VCaP (cell line): Measurements from ENCODE around the gene TMEM198.

Experiments used
- H3K27ac ChIP-seq: fragments of 450-650 bp; 2 replicates; pipeline ENCODE4 v1.5.1; 2017
- TF ChIP-seq, protein P1 (sequence below): fragments of 450-650 bp; conservative IDR thresholded peaks from 2 replicates; pipeline ENCODE4 v1.5.1; 2017; ENCODE audit warnings: mild to moderate bottlenecking, moderate library complexity

The TMEM198 gene

DNA sequence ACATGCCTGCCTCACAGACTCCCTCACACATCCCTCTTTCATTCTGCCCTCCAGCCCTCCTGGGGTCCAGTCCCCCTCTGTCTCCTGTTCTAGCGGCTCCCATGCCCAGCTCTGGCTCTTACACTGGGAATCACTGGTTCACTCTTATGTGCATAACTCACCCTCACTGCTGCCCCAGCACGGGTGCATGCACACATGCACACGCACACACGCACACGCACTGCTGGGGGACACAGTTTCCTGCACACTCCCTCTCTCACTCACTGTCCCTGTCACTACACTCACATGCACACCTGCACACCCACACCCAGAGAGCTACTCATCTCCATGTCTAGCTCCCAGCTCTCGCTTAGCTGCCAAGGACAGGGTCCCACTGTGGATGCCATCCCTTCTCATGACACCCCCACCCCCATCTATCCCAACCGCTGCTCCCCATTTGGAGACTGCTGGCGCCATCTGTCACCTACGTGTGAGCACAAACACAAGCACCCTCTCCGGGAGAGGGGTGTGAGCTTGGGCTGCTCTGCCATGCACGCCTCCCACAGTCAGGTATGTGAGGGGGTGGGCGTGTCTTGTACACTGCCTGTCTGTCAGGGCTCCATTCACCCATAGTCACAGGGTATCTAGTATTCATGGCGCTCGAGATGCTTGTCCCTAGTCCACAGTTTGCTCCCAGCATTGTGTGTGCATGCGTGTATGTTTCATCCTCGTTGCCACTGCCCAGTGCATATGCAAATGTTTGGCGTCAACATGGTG is 27.8 kb upstream of the TMEM198 start:
- H3K27ac ChIP-seq: no peak overlapping the region
- TF ChIP-seq, protein P1, sequence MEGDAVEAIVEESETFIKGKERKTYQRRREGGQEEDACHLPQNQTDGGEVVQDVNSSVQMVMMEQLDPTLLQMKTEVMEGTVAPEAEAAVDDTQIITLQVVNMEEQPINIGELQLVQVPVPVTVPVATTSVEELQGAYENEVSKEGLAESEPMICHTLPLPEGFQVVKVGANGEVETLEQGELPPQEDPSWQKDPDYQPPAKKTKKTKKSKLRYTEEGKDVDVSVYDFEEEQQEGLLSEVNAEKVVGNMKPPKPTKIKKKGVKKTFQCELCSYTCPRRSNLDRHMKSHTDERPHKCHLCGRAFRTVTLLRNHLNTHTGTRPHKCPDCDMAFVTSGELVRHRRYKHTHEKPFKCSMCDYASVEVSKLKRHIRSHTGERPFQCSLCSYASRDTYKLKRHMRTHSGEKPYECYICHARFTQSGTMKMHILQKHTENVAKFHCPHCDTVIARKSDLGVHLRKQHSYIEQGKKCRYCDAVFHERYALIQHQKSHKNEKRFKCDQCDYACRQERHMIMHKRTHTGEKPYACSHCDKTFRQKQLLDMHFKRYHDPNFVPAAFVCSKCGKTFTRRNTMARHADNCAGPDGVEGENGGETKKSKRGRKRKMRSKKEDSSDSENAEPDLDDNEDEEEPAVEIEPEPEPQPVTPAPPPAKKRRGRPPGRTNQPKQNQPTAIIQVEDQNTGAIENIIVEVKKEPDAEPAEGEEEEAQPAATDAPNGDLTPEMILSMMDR: no peak

DNA sequence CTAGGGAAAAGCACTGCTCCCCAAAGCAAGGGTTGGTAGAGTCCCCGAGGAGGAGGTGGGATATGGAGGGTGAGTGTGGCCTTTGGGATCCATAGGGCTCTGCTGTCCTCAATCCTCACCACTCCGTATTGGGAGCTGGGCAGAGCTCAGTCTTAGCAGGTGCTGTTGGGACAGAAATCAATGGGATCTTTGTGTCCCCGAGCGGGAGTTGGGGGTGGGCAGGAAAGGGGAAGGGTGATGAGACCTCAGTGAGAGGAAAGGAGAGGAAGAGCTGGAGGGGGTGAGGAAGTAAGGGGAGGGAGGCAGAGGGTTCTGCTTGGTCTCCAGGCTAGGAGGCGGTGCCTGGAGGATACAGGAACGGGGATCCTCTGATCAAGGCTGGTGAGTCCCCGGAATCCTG is 26.9 kb upstream of the TMEM198 start:
- H3K27ac ChIP-seq: no peak overlapping the region

DNA sequence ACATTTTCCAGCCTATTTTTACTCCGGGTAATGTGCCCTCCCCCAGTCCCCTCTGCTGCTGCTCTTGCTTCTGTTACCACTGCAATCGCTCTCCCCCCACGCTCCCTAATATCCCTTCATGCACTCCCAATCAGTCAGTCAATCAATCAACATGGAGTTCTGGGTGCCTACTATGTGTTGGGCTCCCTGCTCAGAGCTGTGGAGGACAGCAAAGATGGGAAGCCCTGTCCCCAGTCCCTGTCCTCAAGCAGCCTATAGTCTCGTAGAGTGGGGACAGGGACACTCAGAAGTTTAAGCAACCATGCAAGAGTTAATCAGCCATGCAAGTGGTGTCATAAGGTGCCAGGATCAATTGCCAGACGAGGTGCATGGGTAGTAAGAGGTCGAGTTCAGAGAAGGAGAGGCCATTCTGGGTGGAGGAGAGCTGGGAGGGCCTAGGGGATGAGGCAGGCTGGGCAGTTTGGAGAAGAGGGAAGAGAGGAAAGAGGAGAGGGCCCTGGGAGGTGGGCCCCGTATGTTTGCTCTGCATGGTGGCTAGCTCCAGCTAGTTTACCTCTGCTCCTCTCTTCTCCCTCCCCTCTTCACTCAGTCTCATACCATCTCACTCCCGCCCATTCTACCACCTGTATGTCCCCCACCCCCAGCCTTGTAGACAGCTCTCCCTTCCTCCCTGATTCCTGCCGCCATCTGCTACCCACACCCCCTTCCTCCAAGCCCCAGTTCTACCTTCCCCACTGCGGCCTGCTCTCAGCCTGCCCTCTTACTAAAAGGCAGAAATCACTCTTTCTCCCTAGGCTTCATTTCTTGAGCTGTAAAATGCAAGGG is 25.7 kb upstream of the TMEM198 start:
- TF ChIP-seq, protein P1: no peak
- no peak overlapping the region for H3K27ac ChIP-seq

More for the DNA sequence above, 26.9 kb upstream of the TMEM198 start:
- TF ChIP-seq, protein P1: no peak

DNA sequence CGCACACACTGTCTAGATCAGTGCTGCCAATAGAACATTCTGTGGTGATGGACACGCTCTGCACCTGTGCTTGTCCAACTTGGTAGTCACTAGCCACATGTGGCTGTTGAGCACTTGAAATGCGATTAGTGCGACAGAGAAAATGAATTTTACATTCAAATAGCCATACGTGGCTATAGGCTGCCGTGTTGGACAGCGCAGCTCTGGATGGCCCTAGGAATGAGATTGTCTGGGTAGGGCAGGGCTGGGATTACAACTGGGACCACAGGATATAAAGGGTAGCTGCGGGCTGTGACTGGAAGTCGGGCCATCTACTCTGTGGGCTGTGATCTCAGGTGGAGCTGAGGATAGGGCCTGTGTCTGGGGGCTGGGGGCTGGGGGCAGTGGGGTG is 24.3 kb upstream of the TMEM198 start:
- H3K27ac ChIP-seq: no peak overlapping the region
- TF ChIP-seq, protein P1: no peak

DNA sequence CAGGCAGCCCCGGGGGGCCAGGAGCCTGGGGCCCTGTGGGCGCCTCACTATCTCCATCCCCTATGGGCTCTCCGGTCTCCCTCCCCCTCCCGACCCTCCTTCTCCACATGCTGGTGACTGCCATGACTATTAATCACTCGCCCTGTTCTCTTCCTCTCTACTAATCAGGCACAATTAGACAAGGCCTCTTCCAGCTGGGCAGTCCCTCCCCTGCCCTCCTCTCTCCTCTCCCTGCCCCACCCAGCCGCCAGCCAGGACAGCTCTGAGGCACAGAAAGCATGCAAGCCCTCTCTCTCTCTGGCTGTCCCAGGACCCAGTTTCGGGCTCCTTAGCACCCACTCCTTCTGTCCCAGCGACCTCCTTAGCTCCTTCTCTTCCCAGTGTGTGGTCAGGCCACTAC is 23.7 kb upstream of the TMEM198 start:
- H3K27ac ChIP-seq: no peak overlapping the region
- TF ChIP-seq, protein P1: no peak

DNA sequence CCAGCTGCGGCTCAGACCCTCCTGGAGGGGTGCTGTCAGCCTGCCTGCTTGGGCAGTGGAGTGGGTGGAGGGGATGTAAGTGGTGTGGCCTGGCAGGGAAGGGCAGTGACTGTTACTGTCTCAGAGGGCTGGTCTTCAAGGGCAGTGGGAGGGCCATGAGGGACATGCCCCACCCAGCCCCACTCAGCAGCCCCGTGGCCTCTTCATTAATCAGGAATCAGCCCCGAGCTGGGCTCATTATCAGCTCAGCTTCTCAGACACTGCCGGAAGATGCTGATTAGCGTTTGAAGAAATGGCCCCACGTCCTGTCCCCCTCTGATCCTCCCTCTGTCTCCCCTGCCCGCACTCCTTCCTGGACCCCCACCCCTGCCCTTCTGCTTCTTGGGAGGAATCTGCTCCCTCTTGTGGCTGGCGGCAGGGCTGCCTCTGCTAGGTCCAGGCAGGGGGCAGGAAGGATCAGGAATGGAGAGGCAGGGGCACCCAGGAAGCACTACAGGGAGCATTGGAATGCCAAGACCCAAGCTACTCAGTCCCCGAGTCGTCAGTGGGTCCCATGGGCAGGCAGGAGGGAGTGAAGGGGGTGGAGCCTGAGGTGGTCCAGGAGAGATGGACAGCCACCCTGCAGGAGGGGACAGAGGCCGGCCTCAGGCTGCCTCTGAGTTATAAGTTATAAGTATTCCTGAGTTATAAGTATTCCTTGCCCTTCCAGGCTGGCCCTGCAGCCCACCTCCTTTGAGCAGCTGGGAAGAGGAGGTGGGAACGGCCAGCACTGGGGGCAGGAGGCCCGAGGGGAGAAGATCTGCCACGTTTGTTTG is 22.6 kb upstream of the TMEM198 start:
- TF ChIP-seq, protein P1: peak; percentile 88
- H3K27ac ChIP-seq: no peak overlapping the region
